Measurements from ENCODE around the gene TBC1D22A.

- TF ChIP-seq EP300 (IDR thresholded peaks at IDR 0.05; ENCODE audit: borderline replicate concordance in 1 of 2, control insufficient read depth in 1 of 2, low read depth in 2 of 2, low read length in 2 of 2) (no peak), BRCA1 (IDR thresholded peaks at IDR 0.05; ENCODE audit: low read depth, low read length) (no peak), MAX (IDR thresholded peaks at IDR 0.05; ENCODE audit: low read depth, low read length) (no peak), CTCF (IDR thresholded peaks at IDR 0.05 in 2 of 3, conservative IDR thresholded peaks at IDR 0.05 in 1 of 3; ENCODE audit: control insufficient read depth in 2 of 3, extremely low read depth in 1 of 3, insufficient read depth in 1 of 3, low read depth in 3 of 3, low read length in 3 of 3) (no peak), BMI1 (IDR thresholded peaks at IDR 0.05; ENCODE audit: borderline replicate concordance) (no peak), CHD1 (IDR thresholded peaks at IDR 0.05; ENCODE audit: low read depth, low read length) (no peak), POLR2AphosphoS2 (IDR thresholded peaks at IDR 0.05; ENCODE audit: low read depth, low read length) (no peak), EZH2 (IDR thresholded peaks at IDR 0.05; ENCODE audit: borderline replicate concordance, control insufficient read depth, low read depth, low read length) (no peak), RBBP5 (conservative IDR thresholded peaks at IDR 0.05) (no peak), CBX3 (IDR thresholded peaks at IDR 0.05; ENCODE audit: borderline replicate concordance, low read depth) (no peak), RB1 (IDR thresholded peaks at IDR 0.05; ENCODE audit: borderline replicate concordance) (no peak), JUND (IDR thresholded peaks at IDR 0.05; ENCODE audit: low read depth, low read length) (no peak), NR2C2 (IDR thresholded peaks at IDR 0.05; ENCODE audit: borderline replicate concordance, control insufficient read depth, insufficient read length, low read depth) (no peak), RAD21 (IDR thresholded peaks at IDR 0.05; ENCODE audit: insufficient read depth, low read depth, low read length) (no peak)
These were observed 350.8 kb downstream of the TBC1D22A start for GRCh38 chr22:47112994-47113852.

Measured in GM12878 (cell line).